OCI-LY3 (cell line): Measurements from ENCODE around the gene STK39.

Source experiments
- CTCF ChIP-seq: fragments of 200-600, 300-600 bp; sonication (generic); IDR thresholded peaks from 2 replicates; pipeline ENCODE4 v1.5.1; 2014; ENCODE audit warnings: antibody characterized with exemption, low read length, low read depth
- EZH2phosphoT487 ChIP-seq: fragments of 200-600 bp; shearing (Covaris generic); IDR thresholded peaks from 2 replicates; pipeline ENCODE4 v1.6.1; 2018; ENCODE audit warnings: antibody characterized with exemption, mixed run types, low read depth

- no peak for TF ChIP-seq CTCF
- no peak for TF ChIP-seq EZH2phosphoT487
Measured at GRCh38 chr2:168277276-168277675, 29.9 kb upstream of the STK39 start.
